HepG2 (cell line): ENCODE measurements around the gene KANTR. TPM values are rescaled to one million over a fixed set of nuclear protein-coding genes. Genes with fewer than 3 reads are reported as not detected.

Experiments used
- AGO2 ChIP-seq: fragments of 200-400 bp; formaldehyde crosslinking; optimal IDR thresholded peaks from 2 replicates; pipeline ENCODE3; 2017; ENCODE audit warnings: mild to moderate bottlenecking, low read depth, low read length, moderate library complexity
- ATRX ChIP-seq: sonication (generic); formaldehyde crosslinking; IDR thresholded peaks from 2 replicates; pipeline ENCODE4 v1.4.0; 2020; ENCODE audit warnings: missing genetic modification reagents, borderline replicate concordance
- BCL6 ChIP-seq: IDR thresholded peaks from 2 replicates; pipeline ENCODE4 v1.6.1; 2016; ENCODE audit warnings: missing genetic modification reagents, missing compliant biosample characterization
- CENPX ChIP-seq: sonication (generic); formaldehyde crosslinking; IDR thresholded peaks from 2 replicates; pipeline ENCODE4 v1.9.0; 2021; ENCODE audit warnings: mild to moderate bottlenecking, missing genetic modification reagents, moderate library complexity
- DR1 ChIP-seq: sonication (generic); formaldehyde crosslinking; IDR thresholded peaks from 2 replicates; pipeline ENCODE4 v1.8.0; 2021; ENCODE audit warnings: mild to moderate bottlenecking, missing genetic modification reagents, inconsistent platforms
- FLYWCH1 ChIP-seq: sonication (generic); formaldehyde crosslinking; IDR thresholded peaks from 2 replicates; pipeline ENCODE4 v1.8.1; 2023; ENCODE audit warnings: mild to moderate bottlenecking, missing genetic modification reagents
- HCFC1 ChIP-seq: fragments of 150-350 bp; IDR thresholded peaks from 2 replicates; pipeline ENCODE4 v1.6.1; 2014; ENCODE audit warnings: low read depth, low read length
- KAT8 ChIP-seq: IDR thresholded peaks from 2 replicates; pipeline ENCODE4 v1.6.1; 2016; ENCODE audit warnings: missing genetic modification reagents, missing compliant biosample characterization
- MXI1 ChIP-seq: IDR thresholded peaks from 3 replicates; pipeline ENCODE4 v1.6.1; 2012; ENCODE audit warnings: low read depth, low read length, inconsistent platforms, borderline replicate concordance
- MZF1 ChIP-seq: sonication (generic); formaldehyde crosslinking; IDR thresholded peaks from 2 replicates; pipeline ENCODE4 v1.8.1; 2023; ENCODE audit warnings: mild to moderate bottlenecking, missing genetic modification reagents, borderline replicate concordance
- PBX2 ChIP-seq: IDR thresholded peaks from 2 replicates; pipeline ENCODE4 v1.6.1; 2016; ENCODE audit warnings: control low read depth
- PREB ChIP-seq: sonication (generic); formaldehyde crosslinking; IDR thresholded peaks from 2 replicates; pipeline ENCODE4 v1.4.0; 2020; ENCODE audit warnings: missing genetic modification reagents
- YEATS2 ChIP-seq: sonication (generic); formaldehyde crosslinking; IDR thresholded peaks from 2 replicates; pipeline ENCODE4 v1.4.0; 2020; ENCODE audit warnings: missing genetic modification reagents, borderline replicate concordance
- ZFX ChIP-seq: sonication (generic); formaldehyde crosslinking; IDR thresholded peaks from 2 replicates; pipeline ENCODE4 v1.4.0; 2020; ENCODE audit warnings: mild to moderate bottlenecking, low read depth, missing genetic modification reagents, moderate library complexity
- ZMYM3 ChIP-seq: sonication (generic); formaldehyde crosslinking; IDR thresholded peaks from 2 replicates; pipeline ENCODE4 v1.5.1; 2020; ENCODE audit warnings: mild to moderate bottlenecking, missing genetic modification reagents
- ZNF17 ChIP-seq: sonication (generic); formaldehyde crosslinking; IDR thresholded peaks from 2 replicates; pipeline ENCODE4 v1.5.0; 2020; ENCODE audit warnings: mild to moderate bottlenecking, missing genetic modification reagents
- ZNF513 ChIP-seq: sonication (generic); formaldehyde crosslinking; conservative IDR thresholded peaks from 2 replicates; pipeline ENCODE4 v1.5.0; 2020; ENCODE audit warnings: missing genetic modification reagents
- ZNF574 ChIP-seq: sonication (generic); formaldehyde crosslinking; IDR thresholded peaks from 2 replicates; pipeline ENCODE4 v1.4.0; 2020; ENCODE audit warnings: missing genetic modification reagents
- polyA plus RNA-seq, 8 experiments: library from polyadenylated mRNA; depleted of rRNA in 3 of 8; stranded (reverse) in 7 of 8; unstranded in 1 of 8; fragments of >200 nt; fragmentation: Illumina TruSeq in 4 of 8; extraction: Trizol in 4 of 8; gene quantifications; 2 replicates each; pipeline versions ENCODE4 v1.2.1 to v1.2.3, GENCODE V29; 2011 to 2016; ENCODE audit warnings: low read depth in 4 of 8, missing spikeins in 1 of 8, mixed read lengths in 1 of 8; ENCODE audit not compliant: insufficient read depth in 1 of 8
- total RNA-seq, 5 experiments: library from RNA; depleted of rRNA; stranded (reverse); fragments of >200 nt; fragmentation: Illumina TruSeq; extraction: Trizol; gene quantifications; 2 replicates each; pipeline ENCODE4 v1.2.3, GENCODE V29; 2016; ENCODE audit warnings: low read depth in 1 of 5
- TF ChIP-seq, protein P1 (sequence below): sonication (generic); formaldehyde crosslinking; IDR thresholded peaks from 2 replicates; pipeline ENCODE4 v1.4.0; 2020; ENCODE audit warnings: missing genetic modification reagents
- TF ChIP-seq, protein P2 (sequence below): sonication (generic); formaldehyde crosslinking; IDR thresholded peaks from 2 replicates; pipeline ENCODE4 v1.8.0; 2022; ENCODE audit warnings: mild to moderate bottlenecking, missing genetic modification reagents

KANTR gene
- total and polyA plus RNA-seq, 2 of the 13 experiments (the other 11 are each of a cell fraction or from before 2014, with no cell fraction given), result 4.4 to 9.0 TPM

- TF ChIP-seq ZNF574 (CRISPR knock-in tag) (peak; percentile 38; the same call in 1 of the 2 replicates), ZMYM3 (no peak), PREB (CRISPR knock-in tag) (no peak), ATRX (no peak), CENPX (CRISPR knock-in tag) (no peak), YEATS2 (CRISPR knock-in tag) (no peak), BCL6 (CRISPR knock-in tag) (no peak), DR1 (peak; percentile 100), MXI1 (no peak), ZNF513 (CRISPR knock-in tag) (no peak), AGO2 (no peak), FLYWCH1 (CRISPR knock-in tag) (no peak), ZFX (CRISPR knock-in tag) (no peak; the same call in 1 of the 2 replicates), MZF1 (CRISPR knock-in tag) (no peak), PBX2 (CRISPR knock-in tag) (0 out of 2 replicates have a peak, but pooled peaks have one; percentile 38), ZNF17 (no peak), HCFC1 (no peak), KAT8 (CRISPR knock-in tag) (no peak)
- TF ChIP-seq, protein P1, sequence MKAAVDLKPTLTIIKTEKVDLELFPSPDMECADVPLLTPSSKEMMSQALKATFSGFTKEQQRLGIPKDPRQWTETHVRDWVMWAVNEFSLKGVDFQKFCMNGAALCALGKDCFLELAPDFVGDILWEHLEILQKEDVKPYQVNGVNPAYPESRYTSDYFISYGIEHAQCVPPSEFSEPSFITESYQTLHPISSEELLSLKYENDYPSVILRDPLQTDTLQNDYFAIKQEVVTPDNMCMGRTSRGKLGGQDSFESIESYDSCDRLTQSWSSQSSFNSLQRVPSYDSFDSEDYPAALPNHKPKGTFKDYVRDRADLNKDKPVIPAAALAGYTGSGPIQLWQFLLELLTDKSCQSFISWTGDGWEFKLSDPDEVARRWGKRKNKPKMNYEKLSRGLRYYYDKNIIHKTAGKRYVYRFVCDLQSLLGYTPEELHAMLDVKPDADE (CRISPR knock-in tag), result no peak
- TF ChIP-seq, protein P2, sequence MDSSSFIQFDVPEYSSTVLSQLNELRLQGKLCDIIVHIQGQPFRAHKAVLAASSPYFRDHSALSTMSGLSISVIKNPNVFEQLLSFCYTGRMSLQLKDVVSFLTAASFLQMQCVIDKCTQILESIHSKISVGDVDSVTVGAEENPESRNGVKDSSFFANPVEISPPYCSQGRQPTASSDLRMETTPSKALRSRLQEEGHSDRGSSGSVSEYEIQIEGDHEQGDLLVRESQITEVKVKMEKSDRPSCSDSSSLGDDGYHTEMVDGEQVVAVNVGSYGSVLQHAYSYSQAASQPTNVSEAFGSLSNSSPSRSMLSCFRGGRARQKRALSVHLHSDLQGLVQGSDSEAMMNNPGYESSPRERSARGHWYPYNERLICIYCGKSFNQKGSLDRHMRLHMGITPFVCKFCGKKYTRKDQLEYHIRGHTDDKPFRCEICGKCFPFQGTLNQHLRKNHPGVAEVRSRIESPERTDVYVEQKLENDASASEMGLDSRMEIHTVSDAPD (CRISPR knock-in tag), result no peak
Observed at GRCh38 chrX:53081925-53082772, 11.8 kb upstream of the KANTR start, which contains the start of gene TSPYL2 (continued).
